ENCODE measurements around the gene STK16.
"Not testable (repeated sequence)": the region's sequence is repeated elsewhere in the genome, so short reads cannot be mapped to it uniquely, and the experiment has no call there.

STK16 gene

GRCh38 chr2:219247678-219248642 lies 2.7 kb downstream of the STK16 start:
- Mint-ChIP-seq H3K27ac (peak overlapping the region; percentile 88), H3K4me3 (peak overlapping the region; percentile 97), H3K27me3 (no peaks in the 10 kb centered on the region), H3K36me3 (peaks cover 3% of the 10 kb centered on the region), H3K4me1 (ENCODE audit: low read depth) (peaks cover 79% of the 10 kb centered on the region), H3K9me3 (ENCODE audit: low read depth) (no peaks in the 10 kb centered on the region)

GRCh38 chr2:219248845-219249202 lies 3.5 kb downstream of the STK16 start:
- Mint-ChIP-seq H3K4me1 (ENCODE audit: low read depth) (peaks cover 77% of the 10 kb centered on the region), H3K27ac (peak overlapping the region; percentile 90), H3K36me3 (peaks cover 3% of the 10 kb centered on the region), H3K9me3 (ENCODE audit: low read depth) (no peaks in the 10 kb centered on the region), H3K27me3 (no peaks in the 10 kb centered on the region), H3K4me3 (peak overlapping the region; percentile 97)

GRCh38 chr2:219249203-219249980 lies 4.1 kb downstream of the STK16 start:
- H3K9me3 Mint-ChIP-seq (ENCODE audit: low read depth), result no peaks in the 10 kb centered on the region
- H3K4me3 Mint-ChIP-seq, result peak overlapping the region; percentile 97
- H3K4me1 Mint-ChIP-seq (ENCODE audit: low read depth), result peaks cover 74% of the 10 kb centered on the region
- no peaks in the 10 kb centered on the region for H3K27me3 Mint-ChIP-seq
- H3K36me3 Mint-ChIP-seq, result peaks cover 3% of the 10 kb centered on the region
- peak overlapping the region; percentile 90 for H3K27ac Mint-ChIP-seq

GRCh38 chr2:219250049-219250781 lies 4.9 kb downstream of the STK16 start:
- H3K9me3 Mint-ChIP-seq (ENCODE audit: low read depth), result no peaks in the 10 kb centered on the region
- H3K4me3 Mint-ChIP-seq, result peak overlapping the region; percentile 97
- peaks cover 3% of the 10 kb centered on the region for H3K36me3 Mint-ChIP-seq

DNA sequence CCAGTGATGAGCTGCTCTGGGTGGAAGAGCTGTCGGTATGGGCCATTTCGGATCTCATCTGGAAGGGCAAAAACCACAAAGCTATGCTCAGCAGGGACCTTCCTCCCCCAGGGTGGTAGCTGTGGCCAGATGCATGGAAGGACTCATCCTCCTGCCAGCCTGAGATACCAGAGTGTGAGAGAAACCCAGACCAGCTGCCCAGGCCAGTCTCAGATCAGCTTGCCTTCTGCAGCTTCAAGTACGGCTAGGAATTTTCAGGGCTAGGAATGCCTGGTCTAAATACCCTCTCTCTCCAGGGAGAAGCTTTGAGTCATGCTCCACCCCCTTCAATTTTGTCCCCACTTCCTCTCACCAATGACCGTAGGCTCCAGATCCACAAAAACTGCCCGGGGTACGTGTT lies 6.4 kb downstream of the STK16 start:
- peaks cover 3% of the 10 kb centered on the region for H3K36me3 Mint-ChIP-seq
- peaks cover 73% of the 10 kb centered on the region for H3K4me1 Mint-ChIP-seq (ENCODE audit: low read depth)
- H3K27me3 Mint-ChIP-seq, result no peaks in the 10 kb centered on the region

More at GRCh38 chr2:219250049-219250781, 4.9 kb downstream of the STK16 start:
- H3K27ac Mint-ChIP-seq, result peak overlapping the region; percentile 91
- H3K27me3 Mint-ChIP-seq, result no peaks in the 10 kb centered on the region
- H3K4me1 Mint-ChIP-seq (ENCODE audit: low read depth), result peaks cover 74% of the 10 kb centered on the region

DNA sequence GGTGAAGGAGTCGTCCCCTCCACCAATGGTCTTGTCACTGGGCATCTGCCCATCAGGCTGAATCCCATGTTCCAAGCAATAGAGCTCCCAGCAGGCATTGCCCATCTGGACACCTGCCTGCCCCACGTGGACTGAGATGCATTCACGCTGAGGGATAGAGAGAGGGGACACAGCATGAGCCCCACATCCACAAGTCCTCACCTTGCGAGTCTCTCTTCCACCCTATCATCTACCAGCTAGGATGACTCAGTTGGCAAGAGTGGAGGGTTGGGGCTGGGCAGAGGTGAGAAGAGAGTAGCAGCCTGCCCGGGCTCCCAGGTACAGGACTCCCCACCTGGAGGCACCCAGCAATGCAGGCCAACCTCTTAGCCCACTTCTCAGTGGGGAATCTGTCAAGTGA lies 6.8 kb downstream of the STK16 start:
- H3K4me1 Mint-ChIP-seq (ENCODE audit: low read depth), result peaks cover 68% of the 10 kb centered on the region
- H3K4me3 Mint-ChIP-seq, result peak overlapping the region; percentile 97
- H3K9me3 Mint-ChIP-seq (ENCODE audit: low read depth), result no peaks in the 10 kb centered on the region
- H3K27me3 Mint-ChIP-seq, result no peaks in the 10 kb centered on the region
- peak overlapping the region; percentile 91 for H3K27ac Mint-ChIP-seq
- peaks cover 3% of the 10 kb centered on the region for H3K36me3 Mint-ChIP-seq

More for the DNA sequence above, 6.4 kb downstream of the STK16 start:
- Mint-ChIP-seq H3K9me3 (ENCODE audit: low read depth) (no peaks in the 10 kb centered on the region), H3K27ac (peak overlapping the region; percentile 91), H3K4me3 (peak overlapping the region; percentile 97)

GRCh38 chr2:219252570-219252899 lies 7.3 kb downstream of the STK16 start:
- Mint-ChIP-seq H3K27me3 (no peaks in the 10 kb centered on the region), H3K4me3 (peak overlapping the region; percentile 97), H3K27ac (peak overlapping the region; percentile 91), H3K9me3 (ENCODE audit: low read depth) (no peaks in the 10 kb centered on the region), H3K36me3 (peaks cover 3% of the 10 kb centered on the region), H3K4me1 (ENCODE audit: low read depth) (peaks cover 64% of the 10 kb centered on the region)

DNA sequence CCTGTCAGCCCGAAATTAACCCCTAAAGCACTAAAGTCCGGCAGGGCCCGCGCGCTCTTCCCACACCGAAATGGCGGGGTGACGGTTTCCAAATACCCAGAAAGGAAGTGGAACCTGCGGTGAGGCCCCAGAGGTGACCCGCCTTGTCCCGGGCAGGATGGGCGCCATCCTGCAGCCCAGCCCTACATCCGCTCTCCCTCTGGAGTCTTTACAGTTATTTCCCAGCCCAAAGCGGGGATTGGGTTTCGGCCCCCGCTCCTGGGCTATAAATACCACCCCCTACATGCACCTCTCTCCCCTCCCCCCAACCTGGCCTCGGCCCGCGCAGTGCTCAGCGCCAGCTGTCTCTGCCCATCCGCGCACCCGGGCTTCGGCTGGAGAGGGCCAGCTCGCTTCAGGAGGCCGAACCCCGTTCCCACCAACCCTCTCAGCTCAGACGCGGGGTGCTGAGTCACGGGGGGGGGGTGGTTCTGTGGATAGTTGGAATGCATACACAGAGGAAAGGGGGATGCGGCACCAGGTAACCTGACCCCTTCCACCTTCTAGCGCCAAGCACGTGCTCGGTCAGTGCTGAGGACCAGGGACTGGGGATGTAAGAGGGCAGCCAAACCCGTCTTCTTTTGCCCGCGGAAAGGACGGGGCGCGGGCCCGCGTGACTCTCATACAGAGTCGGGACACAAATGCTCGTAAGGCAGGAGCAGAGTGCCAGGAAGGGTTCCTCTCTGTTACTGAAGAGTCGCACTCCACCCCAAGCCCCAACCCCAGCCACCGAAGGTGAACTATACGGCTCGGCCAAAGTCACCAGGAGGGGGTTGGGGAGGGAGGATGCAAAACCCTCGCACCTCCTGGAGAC lies 7.8 kb downstream of the STK16 start, which contains the start of gene TUBA4B:
Gene TUBA4B, plus strand, starts transcription at position 344 of the 853 bp plus-strand sequence. Its CDS starts 165 bp downstream, at position 509.
- Mint-ChIP-seq H3K9me3 (ENCODE audit: low read depth) (no peaks in the 10 kb centered on the region), H3K27me3 (no peaks in the 10 kb centered on the region), H3K36me3 (peaks cover 3% of the 10 kb centered on the region), H3K4me1 (ENCODE audit: low read depth) (peaks cover 58% of the 10 kb centered on the region), H3K4me3 (peak within 1 kb of the TSS; percentile 97), H3K27ac (peak within 1 kb of the TSS; percentile 95)

DNA sequence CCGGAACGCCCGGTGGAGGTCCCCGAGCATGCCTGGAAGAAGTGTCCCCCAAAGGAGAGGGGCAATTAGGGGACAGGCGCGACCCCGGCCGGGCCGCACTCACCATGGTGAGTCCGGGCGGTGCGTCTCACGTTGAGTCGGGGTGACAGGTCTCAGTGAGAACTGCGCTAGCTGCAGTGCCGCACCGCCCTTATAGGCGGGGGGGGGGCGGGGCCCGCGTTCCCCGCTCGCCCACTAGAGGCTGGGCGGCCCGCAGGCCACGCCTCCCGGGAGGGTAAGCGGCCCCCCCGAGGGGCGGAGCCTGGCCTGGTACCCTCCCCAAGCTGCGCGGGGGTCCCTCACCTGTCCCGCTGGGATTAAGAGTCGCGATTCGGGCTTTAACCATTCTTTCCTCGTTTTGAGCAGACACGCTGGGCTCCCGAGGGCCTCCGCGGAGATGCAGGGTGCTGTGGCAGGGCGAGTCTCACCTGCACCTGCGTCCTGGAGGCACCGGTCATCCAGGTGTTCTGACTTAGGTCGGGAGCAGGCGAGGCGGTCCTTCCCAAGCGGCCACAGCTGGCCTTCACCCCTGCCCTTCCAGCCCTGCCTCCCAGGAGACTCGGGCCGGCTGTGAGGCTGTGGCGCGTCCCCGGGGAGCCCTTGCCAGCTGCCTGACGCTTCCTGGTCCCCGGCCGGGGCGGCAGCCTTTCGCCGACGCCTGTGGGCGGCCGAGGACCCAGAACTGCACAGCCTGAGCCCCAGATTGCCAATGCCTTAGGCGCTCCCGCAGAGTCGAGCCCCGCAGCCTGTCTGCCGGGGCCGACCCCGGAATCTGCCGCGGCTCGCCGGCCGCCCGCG lies 8.7 kb downstream of the STK16 start, which contains the start of gene TUBA4A:
Gene TUBA4A, minus strand, starts transcription at position 166 of the 837 bp plus-strand sequence. Its CDS starts 60 bp downstream, at position 106.
- no peaks in the 10 kb centered on the region for H3K27me3 Mint-ChIP-seq
- H3K36me3 Mint-ChIP-seq, result peaks cover 3% of the 10 kb centered on the region
- H3K9me3 Mint-ChIP-seq (ENCODE audit: low read depth), result no peaks in the 10 kb centered on the region
- peak within 1 kb of the TSS; percentile 97 for H3K4me3 Mint-ChIP-seq
- H3K4me1 Mint-ChIP-seq (ENCODE audit: low read depth), result peaks cover 49% of the 10 kb centered on the region
- peak within 1 kb of the TSS; percentile 95 for H3K27ac Mint-ChIP-seq

- Mint-ChIP-seq H3K4me3 (peak overlapping the region; percentile 87), H3K9me3 (ENCODE audit: low read depth) (no peaks in the 10 kb centered on the region), H3K4me1 (ENCODE audit: low read depth) (peaks cover 45% of the 10 kb centered on the region), H3K27ac (peak overlapping the region; percentile 95), H3K27me3 (peaks cover under 1% of the 10 kb centered on the region), H3K36me3 (peaks cover 3% of the 10 kb centered on the region)
These were observed 9.4 kb downstream of the STK16 start for GRCh38 chr2:219254590-219255201.

DNA sequence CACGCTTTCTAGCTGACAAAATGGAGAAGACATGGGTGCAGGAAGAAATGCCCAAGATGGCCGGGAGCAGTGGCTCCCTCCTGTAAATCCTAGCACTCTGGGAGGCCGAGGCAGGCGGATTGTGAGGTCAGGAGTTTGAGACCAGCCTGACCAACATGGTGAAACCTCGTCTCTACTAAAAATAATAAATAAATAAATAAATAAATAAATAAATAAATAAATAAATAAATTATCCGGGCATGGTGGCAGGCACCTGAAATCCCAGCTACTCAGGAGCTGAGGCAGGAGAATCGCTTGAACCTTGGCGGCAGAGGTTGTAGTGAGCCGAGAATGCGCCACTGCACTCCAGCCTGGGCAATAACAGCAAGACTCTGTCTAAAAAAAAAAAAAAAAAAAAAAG lies 13.7 kb downstream of the STK16 start:
- H3K9me3 Mint-ChIP-seq (ENCODE audit: low read depth); H3K27ac Mint-ChIP-seq; H3K36me3 Mint-ChIP-seq; H3K27me3 Mint-ChIP-seq; H3K4me3 Mint-ChIP-seq: not testable (repeated sequence)
- H3K4me1 Mint-ChIP-seq (ENCODE audit: low read depth), result peaks cover 27% of the 10 kb centered on the region

- no peak overlapping the region for H3K4me3 Mint-ChIP-seq
- no peaks in the 10 kb centered on the region for H3K9me3 Mint-ChIP-seq (ENCODE audit: low read depth)
- H3K27me3 Mint-ChIP-seq, result peaks cover 2% of the 10 kb centered on the region
- H3K27ac Mint-ChIP-seq, result no peak overlapping the region
- no peaks in the 10 kb centered on the region for H3K36me3 Mint-ChIP-seq
- H3K4me1 Mint-ChIP-seq (ENCODE audit: low read depth), result peaks cover 15% of the 10 kb centered on the region
These were observed 16.0 kb downstream of the STK16 start for GRCh38 chr2:219261024-219261855.

Data from activated naive CD8-positive, alpha-beta T cell (primary cell).